ENCODE data around the gene EHD2.
"Not testable (repeated sequence)": the region's sequence is repeated elsewhere in the genome, so short reads cannot be mapped to it uniquely, and the experiment has no call there.

EHD2 gene

GRCh38 chr19:47714855-47715254 is 1.6 kb downstream of the EHD2 start:
- DNase-seq (ENCODE audit: low read depth in 2 of 2) = not testable (repeated sequence)

DNA sequence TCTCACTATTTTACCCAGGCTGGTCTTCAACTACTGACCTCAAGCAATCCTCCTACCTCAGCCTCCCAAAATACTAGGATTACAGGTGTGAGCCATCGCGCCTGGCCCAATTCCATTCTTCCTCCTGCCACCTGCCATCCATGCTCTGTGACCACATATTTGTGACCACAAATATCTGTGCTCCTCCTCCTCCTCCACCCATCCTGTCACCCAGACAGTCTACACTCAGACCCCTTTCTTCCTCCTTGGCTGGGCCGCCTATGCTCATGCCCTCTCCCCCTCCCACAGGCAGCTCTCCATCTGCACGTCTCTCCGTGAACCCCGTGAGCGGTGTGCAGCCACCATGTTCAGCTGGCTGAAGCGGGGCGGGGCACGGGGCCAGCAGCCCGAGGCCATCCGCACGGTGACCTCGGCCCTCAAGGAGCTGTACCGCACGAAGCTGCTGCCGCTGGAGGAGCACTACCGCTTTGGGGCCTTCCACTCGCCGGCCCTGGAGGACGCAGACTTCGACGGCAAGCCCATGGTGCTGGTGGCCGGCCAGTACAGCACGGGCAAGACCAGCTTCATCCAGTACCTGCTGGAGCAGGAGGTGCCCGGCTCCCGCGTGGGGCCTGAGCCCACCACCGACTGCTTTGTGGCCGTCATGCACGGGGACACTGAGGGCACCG is 3.2 kb downstream of the EHD2 start:
- no peak for DNase-seq (ENCODE audit: low read depth in 2 of 2)

- DNase-seq (ENCODE audit: low read depth in 2 of 2) = not testable (repeated sequence)
Observed at GRCh38 chr19:47718415-47719046, 5.3 kb downstream of the EHD2 start.

- DNase-seq (ENCODE audit: low read depth in 2 of 2) = no peak
Observed at GRCh38 chr19:47719047-47719859, 6.0 kb downstream of the EHD2 start.

GRCh38 chr19:47720669-47721422 is 7.6 kb downstream of the EHD2 start:
- no peak for DNase-seq (ENCODE audit: low read depth in 2 of 2)

DNA sequence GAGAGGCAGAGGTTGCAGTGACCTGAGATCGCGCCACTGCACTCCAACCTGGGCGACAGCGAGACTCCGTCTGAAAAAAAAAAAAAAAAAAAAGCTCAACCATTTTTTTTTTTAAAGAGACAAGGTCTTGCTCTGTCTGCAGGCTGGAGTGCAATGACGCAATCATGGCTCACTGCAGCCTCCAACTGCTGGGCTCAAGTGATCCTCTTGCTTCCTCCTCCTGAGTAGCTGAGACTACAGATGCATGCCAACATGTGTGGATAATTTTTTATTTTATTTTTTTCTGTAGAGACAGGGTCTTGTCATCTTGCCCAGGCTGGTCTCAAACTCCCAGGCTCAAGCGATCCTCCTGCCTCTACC is 10.3 kb downstream of the EHD2 start:
- DNase-seq (ENCODE audit: low read depth in 2 of 2) = no peak

DNA sequence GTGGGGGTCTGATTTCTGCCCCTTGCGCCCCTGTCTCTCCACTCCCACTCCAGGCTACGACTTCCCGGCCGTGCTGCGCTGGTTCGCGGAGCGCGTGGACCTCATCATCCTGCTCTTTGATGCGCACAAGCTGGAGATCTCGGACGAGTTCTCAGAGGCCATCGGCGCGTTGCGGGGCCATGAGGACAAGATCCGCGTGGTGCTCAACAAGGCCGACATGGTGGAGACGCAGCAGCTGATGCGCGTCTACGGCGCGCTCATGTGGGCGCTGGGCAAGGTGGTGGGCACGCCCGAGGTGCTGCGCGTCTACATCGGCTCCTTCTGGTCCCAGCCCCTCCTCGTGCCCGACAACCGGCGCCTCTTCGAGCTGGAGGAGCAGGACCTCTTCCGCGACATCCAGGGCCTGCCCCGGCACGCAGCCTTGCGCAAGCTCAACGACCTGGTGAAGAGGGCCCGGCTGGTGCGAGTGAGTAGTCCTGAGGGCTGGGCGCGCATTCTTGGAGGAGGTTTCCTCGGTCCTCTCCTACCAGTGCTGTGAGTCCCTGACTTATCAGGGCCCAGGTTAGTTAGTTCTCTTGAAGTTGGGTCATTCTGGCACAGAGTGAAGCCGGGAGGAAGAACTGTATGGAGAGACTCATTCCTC is 12.7 kb downstream of the EHD2 start:
- no peak for DNase-seq (ENCODE audit: low read depth in 2 of 2)

- DNase-seq (ENCODE audit: low read depth in 2 of 2) = no peak
Observed at GRCh38 chr19:47726467-47726866, 13.2 kb downstream of the EHD2 start.

DNA sequence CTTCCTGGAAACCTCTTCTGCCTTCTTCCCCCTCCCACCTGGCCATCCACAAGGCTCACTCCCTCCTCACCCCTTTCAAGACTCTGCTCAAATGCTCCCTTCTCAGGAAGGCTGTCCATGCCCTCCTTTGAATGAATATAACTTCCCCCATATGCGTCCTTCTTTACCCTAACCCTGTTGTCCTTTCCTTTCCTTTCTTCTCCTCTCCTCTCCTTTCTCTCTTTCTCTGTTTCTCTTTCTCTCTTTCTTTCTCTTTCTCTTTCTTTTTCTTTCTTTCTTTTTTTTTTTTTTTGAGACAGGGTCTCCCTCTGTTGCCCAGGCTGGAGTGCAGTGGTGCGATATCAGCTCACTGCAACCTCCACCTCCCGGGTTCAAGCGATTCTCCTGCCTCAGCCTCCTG is 15.1 kb downstream of the EHD2 start:
- not testable (repeated sequence) for DNase-seq (ENCODE audit: low read depth in 2 of 2)

DNA sequence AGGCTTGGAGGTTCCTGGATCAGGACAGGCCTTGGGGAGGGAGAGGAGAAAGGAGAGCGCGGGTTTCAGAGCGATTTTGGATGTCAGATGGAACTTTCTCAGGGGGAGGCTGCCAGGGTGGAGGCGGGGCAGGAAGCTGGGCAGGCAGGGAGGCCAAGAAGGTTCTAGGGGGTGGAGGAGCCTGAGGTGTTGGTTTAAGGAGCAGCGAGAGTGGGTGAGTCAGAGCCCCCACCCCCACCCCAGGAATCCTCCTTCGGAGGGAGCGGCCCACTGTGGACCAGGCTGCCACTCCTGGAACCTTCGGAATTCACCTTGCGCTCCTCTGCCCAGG is 16.2 kb downstream of the EHD2 start:
- no peak for DNase-seq (ENCODE audit: low read depth in 2 of 2)

- DNase-seq (ENCODE audit: low read depth in 2 of 2) = no peak
Observed at GRCh38 chr19:47729799-47730520, 16.7 kb downstream of the EHD2 start.

DNA sequence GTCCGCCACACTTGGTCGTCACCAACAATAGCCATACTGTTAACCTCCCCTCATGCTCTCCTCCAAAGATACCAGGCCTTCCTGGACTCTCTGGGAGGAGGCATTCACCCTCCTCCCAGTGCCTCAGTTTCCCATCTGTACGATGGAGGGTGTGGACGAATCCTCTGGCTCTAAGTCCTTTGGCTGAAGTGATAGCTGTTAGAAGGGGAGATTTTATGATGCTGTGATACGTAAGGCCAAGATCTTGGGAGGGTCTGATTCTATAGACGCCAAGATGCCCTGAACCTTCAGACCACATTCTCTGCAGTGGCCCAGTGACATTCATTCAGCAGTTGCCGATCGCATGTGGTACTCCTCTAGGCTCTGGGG is 17.3 kb downstream of the EHD2 start:
- no peak for DNase-seq (ENCODE audit: low read depth in 2 of 2)

DNA sequence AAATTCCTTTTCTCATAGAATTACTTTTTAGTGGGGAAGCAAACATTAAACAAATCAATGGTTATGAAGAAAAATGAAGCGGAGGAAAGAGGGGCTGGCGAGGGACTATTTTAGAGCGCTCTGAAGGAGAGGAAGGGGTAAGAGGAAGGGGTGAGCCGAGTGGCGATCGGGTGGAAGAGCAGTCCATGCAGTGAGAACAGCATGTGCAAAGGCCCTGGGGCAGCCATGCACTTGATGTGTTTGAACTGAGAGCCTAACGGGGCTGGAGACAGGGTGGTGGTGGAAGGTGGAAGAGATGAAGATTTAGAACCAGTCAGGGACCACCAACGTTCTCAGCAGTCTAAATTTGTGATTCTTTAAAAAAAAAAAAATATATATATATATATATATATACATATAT is 17.7 kb downstream of the EHD2 start:
- DNase-seq (ENCODE audit: low read depth in 2 of 2) = no peak

GRCh38 chr19:47735131-47735530 is 21.9 kb downstream of the EHD2 start:
- no peak for DNase-seq (ENCODE audit: low read depth in 2 of 2)

DNA sequence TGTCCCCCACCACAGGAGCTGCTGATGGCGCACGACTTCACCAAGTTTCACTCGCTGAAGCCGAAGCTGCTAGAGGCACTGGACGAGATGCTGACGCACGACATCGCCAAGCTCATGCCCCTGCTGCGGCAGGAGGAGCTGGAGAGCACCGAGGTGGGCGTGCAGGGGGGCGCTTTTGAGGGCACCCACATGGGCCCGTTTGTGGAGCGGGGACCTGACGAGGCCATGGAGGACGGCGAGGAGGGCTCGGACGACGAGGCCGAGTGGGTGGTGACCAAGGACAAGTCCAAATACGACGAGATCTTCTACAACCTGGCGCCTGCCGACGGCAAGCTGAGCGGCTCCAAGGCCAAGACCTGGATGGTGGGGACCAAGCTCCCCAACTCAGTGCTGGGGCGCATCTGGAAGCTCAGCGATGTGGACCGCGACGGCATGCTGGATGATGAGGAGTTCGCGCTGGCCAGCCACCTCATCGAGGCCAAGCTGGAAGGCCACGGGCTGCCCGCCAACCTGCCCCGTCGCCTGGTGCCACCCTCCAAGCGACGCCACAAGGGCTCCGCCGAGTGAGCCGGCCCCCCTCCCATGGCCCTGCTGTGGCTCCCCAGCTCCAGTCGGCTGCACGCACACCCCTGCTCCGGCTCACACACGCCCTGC is 27.8 kb downstream of the EHD2 start:
- DNase-seq (ENCODE audit: low read depth in 2 of 2) = no peak

- no peak for DNase-seq (ENCODE audit: low read depth in 2 of 2)
Observed at GRCh38 chr19:47741544-47742140, 28.4 kb downstream of the EHD2 start.

DNA sequence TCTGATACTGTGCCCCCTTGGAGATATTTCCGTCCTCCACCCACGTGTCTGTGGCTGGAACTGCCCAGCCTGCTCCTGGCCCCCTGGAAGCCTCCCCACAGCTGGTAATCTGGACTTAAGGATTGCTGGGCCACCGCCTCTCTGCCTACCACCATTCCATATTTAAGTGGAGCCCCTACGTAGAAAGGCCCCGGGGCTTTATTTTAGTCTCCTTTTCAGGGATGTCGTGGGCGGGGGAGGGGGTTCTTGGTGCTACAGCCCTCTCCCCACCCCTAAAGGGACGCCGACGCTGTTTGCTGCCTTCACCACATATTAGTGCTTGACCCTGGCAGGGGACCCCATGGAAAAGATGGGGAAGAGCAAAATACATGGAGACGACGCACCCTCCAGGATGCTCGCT is 29.4 kb downstream of the EHD2 start:
- no peak for DNase-seq (ENCODE audit: low read depth in 2 of 2)

- DNase-seq (ENCODE audit: low read depth in 2 of 2) = peak; percentile 94
Observed at GRCh38 chr19:47745010-47745901, 32.0 kb downstream of the EHD2 start, which contains the start of gene NOP53. TSS of gene NOP53 (plus strand) at chr19:47745546. CDS start at chr19:47745560, 14 bp downstream.

DNA sequence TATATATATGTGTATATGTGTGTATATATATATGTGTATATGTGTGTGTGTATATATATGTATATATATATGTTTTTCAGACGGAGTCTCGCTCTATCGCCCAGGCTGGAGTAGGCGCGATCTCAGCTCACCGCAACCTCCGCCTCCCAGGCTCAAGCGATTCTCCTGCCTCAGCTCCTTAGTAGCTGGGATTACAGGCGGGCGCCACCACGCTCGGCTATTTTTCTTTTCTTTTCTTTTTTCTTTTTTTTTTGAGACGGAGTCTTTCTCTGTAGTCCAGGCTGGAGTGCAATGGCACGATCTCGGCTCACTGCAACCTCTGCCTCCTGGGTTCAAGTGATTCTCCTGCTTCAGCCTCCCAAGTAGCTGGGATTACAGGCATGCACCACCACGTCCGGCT is 32.9 kb downstream of the EHD2 start:
- DNase-seq (ENCODE audit: low read depth in 2 of 2) = not testable (repeated sequence)
